Retinal pigment epithelial cell (primary cell): Measurements from ENCODE around the gene ROBO1.

Experiments used
- DNase-seq: peaks from one replicate; pipeline ENCODE4 v3.0.0-alpha.2; 2010; ENCODE audit warnings: low read depth
- H3K4me3 ChIP-seq: 2 replicates; pipeline ENCODE4 v1.5.1; 2011; ENCODE audit warnings: mild to moderate bottlenecking, low read length, control low read depth, moderate library complexity
- CTCF ChIP-seq: conservative IDR thresholded peaks from 2 replicates; pipeline ENCODE4 v1.5.1; 2011; ENCODE audit warnings: low read depth, low read length, control low read depth, inconsistent platforms

Gene ROBO1

GRCh38 chr3:78880603-78881461, 887.0 kb downstream of the ROBO1 start:
- H3K4me3 ChIP-seq: no peak overlapping the region
- DNase-seq: no peak
- no peak for TF ChIP-seq CTCF

- no peak overlapping the region for H3K4me3 ChIP-seq
- peak; percentile 66 for DNase-seq
- TF ChIP-seq CTCF: no peak
Measured at GRCh38 chr3:78879295-78879860, 888.4 kb downstream of the ROBO1 start.

- TF ChIP-seq CTCF: no peak
- no peak for DNase-seq
- no peak overlapping the region for H3K4me3 ChIP-seq
Measured at GRCh38 chr3:78878789-78879188, 889.0 kb downstream of the ROBO1 start.

- no peak overlapping the region for H3K4me3 ChIP-seq
- no peak for DNase-seq
- no peak for TF ChIP-seq CTCF
Measured at GRCh38 chr3:78878011-78878410, 889.8 kb downstream of the ROBO1 start.

GRCh38 chr3:78875851-78876250, 891.9 kb downstream of the ROBO1 start:
- DNase-seq: no peak
- no peak for TF ChIP-seq CTCF
- no peak overlapping the region for H3K4me3 ChIP-seq

- H3K4me3 ChIP-seq: no peak overlapping the region
- no peak for TF ChIP-seq CTCF
- DNase-seq: no peak
Measured at GRCh38 chr3:78875436-78875835, 892.4 kb downstream of the ROBO1 start.

- no peak overlapping the region for H3K4me3 ChIP-seq
- TF ChIP-seq CTCF: no peak
- no peak for DNase-seq
Measured at GRCh38 chr3:78873641-78874040, 894.2 kb downstream of the ROBO1 start.
